Duodenal mucosa (tissue), 2 donors: ENCODE measurements around the gene SMIM8.
"Not testable (repeated sequence)": the region's sequence is repeated elsewhere in the genome, so short reads cannot be mapped to it uniquely, and the experiment has no call there.

Source experiments
- H3K27ac ChIP-seq: one replicate; pipeline ENCODE4 v1.7.0; 2013; ENCODE audit warnings: low read depth, low read length
- H3K27me3 ChIP-seq, 2 donors: one replicate each; pipeline ENCODE4 v1.7.0; 2013; ENCODE audit warnings: low read length in 2 of 2, control low read depth in 1 of 2; ENCODE audit not compliant: insufficient read depth in 2 of 2, control insufficient read depth in 1 of 2
- H3K36me3 ChIP-seq, 2 donors: one replicate each; pipeline ENCODE4 v1.7.0; 2013; ENCODE audit warnings: low read length in 2 of 2, control low read depth in 1 of 2; ENCODE audit not compliant: insufficient read depth in 2 of 2, control insufficient read depth in 1 of 2
- H3K4me1 ChIP-seq, 2 donors: one replicate each; pipeline ENCODE4 v1.7.0; 2013; ENCODE audit warnings: low read length in 2 of 2, control low read depth in 1 of 2; ENCODE audit not compliant: insufficient read depth in 2 of 2, control insufficient read depth in 1 of 2
- H3K4me3 ChIP-seq, 2 donors: one replicate each; pipeline ENCODE4 v1.7.0; 2013; ENCODE audit warnings: low read length in 2 of 2, low read depth in 1 of 2
- H3K9ac ChIP-seq, 2 donors: one replicate each; pipeline ENCODE4 v1.7.0; 2013; ENCODE audit warnings: low read length in 2 of 2, low read depth in 1 of 2
- H3K9me3 ChIP-seq, 2 donors: one replicate each; pipeline ENCODE4 v1.7.0; 2013; ENCODE audit warnings: low read length in 2 of 2, control low read depth in 1 of 2; ENCODE audit not compliant: control insufficient read depth in 1 of 2

The SMIM8 gene

DNA sequence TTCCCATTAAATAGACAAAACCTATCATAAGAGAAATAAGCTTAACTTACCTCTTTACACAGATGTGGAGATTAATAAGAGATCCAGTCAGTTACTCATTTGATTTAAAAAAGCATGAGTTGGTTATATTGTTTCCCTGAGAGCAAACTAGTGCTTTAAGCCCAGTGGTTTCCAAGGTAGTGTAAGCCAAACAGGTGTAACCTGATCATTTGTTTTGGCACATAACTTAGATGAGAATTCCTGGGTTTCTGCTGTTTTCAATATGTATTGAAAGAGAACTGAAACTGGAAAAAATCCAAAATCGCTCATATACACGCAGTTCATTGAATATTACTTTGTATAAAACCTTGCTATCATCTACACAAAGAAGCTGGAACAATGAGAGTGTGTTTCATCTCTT, 30.5 kb upstream of the SMIM8 start:
- Histone ChIP-seq H3K36me3 (no peaks in the 10 kb centered on the region), H3K9me3 (no peaks in the 10 kb centered on the region), H3K27ac (no peak overlapping the region), H3K27me3 (peaks cover 0 to 9% of the 10 kb centered on the region in 2 donors), H3K9ac (no peak overlapping the region), H3K4me1 (no peaks in the 10 kb centered on the region), H3K4me3 (no peak overlapping the region)

DNA sequence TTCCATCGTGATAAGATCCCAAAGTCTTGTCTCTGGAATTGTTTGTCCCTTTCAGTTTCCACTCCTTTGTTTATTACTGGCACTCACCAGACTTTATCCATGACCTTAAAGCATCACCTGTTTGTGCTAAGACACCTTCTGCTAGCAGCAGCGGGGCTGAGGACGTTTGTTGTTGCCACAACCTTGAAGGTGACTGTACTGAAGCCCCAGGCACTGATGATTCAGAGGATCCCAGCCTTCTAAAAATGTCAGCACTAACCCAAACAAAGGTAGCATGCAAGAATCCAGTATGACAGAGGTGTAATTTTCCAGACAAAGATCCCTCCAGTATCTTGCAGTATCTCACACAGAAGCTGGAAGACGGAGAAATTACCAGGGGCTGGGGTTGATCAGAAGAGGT, 28.9 kb upstream of the SMIM8 start:
- no peak overlapping the region for H3K9ac ChIP-seq
- H3K27ac ChIP-seq, result no peak overlapping the region
- H3K9me3 ChIP-seq, result no peaks in the 10 kb centered on the region
- H3K27me3 ChIP-seq, result peaks cover 0 to 9% of the 10 kb centered on the region in 2 donors
- no peaks in the 10 kb centered on the region for H3K36me3 ChIP-seq
- H3K4me3 ChIP-seq, result no peak overlapping the region
- H3K4me1 ChIP-seq, result no peaks in the 10 kb centered on the region

DNA sequence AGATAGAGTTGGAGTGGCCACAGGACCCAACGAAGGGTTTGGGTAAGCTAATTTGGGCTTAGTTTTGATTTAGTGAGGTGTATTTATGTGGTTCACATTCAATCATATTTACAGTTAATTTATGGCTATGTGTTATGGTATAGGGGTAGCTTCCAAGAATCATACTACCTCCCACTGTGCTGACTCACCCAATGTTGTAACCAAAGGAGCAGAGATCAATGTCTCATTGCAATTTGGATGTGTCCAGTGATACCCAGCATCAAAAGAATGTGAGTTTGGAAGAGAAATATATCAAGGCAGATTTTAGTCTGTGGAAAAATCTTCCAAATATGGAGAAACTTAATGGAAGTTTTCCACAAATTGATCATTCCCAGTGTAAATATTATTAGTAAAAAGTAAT, 25.3 kb upstream of the SMIM8 start:
- Histone ChIP-seq H3K9ac (no peak overlapping the region), H3K9me3 (no peaks in the 10 kb centered on the region), H3K27me3 (peaks cover 0 to 9% of the 10 kb centered on the region in 2 donors), H3K27ac (no peak overlapping the region), H3K36me3 (no peaks in the 10 kb centered on the region), H3K4me3 (no peak overlapping the region), H3K4me1 (no peaks in the 10 kb centered on the region)

DNA sequence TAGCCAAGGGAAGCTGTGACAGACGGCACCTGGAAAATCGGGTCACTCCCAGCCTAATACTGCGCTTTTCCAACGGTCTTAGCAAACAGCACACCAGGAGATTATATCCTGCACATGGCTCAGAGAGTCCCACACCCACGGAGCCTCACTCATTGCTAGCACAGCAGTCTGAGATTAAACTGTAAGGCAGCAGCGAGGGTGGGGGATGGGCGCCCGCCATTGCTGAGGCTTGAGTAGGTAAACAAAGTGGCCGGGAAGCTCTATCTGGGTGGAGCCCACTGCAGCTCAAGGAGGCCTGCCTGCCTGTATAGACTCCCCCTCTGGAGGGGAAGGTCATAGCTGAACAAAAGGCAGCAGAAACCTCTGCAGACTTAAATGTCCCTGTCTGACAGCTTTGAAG, 21.1 kb upstream of the SMIM8 start:
- not testable (repeated sequence) for H3K4me3 ChIP-seq, H3K36me3 ChIP-seq, H3K9ac ChIP-seq, H3K27ac ChIP-seq, H3K4me1 ChIP-seq, H3K27me3 ChIP-seq, H3K9me3 ChIP-seq

DNA sequence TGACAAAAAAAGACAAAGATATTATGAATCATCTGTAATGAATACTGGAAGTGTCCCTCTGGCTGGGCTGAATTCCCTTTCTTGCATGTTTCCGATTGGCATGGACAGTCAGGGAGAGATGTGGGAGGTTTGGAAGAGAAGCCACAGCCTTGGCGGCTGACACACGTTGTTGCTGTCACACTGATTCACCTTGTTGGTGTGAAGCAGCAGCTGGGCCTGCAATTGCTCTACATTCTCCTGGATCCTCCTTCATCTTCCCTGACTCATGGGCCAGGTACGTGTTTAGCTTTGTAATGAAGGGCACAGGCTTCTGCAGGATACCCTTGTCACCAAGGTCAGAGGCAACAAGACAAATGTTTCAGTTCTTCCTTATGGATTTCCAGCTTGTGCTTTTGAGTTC, 13.4 kb upstream of the SMIM8 start:
- no peaks in the 10 kb centered on the region for H3K9me3 ChIP-seq
- H3K9ac ChIP-seq, result no peak overlapping the region
- H3K36me3 ChIP-seq, result no peaks in the 10 kb centered on the region
- H3K4me1 ChIP-seq, result no peaks in the 10 kb centered on the region
- no peak overlapping the region for H3K4me3 ChIP-seq
- H3K27me3 ChIP-seq, result no peaks in the 10 kb centered on the region
- H3K27ac ChIP-seq, result no peak overlapping the region

DNA sequence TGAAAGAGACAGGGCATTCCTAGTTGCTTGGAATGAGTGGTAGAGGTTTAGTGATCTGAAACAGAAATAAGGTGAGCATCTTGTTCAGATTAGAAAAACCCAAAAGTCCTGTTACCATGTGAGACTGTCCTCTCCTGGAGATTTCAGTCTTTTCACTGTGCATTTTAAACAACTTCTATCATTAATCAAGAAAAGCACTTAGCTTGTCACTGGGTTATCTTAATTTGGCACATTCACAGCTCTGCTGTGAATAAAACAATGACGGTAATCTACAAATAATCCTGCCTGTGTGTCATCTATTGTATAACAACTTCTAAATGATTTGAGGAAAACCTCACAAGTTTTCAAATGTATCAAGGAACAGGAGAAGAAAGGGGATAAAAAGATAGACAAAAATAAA, 9.5 kb upstream of the SMIM8 start:
- no peak overlapping the region for H3K27ac ChIP-seq
- no peaks in the 10 kb centered on the region for H3K9me3 ChIP-seq
- H3K27me3 ChIP-seq, result no peaks in the 10 kb centered on the region
- no peaks in the 10 kb centered on the region for H3K4me1 ChIP-seq
- no peak overlapping the region for H3K9ac ChIP-seq
- no peak overlapping the region for H3K4me3 ChIP-seq
- no peaks in the 10 kb centered on the region for H3K36me3 ChIP-seq

DNA sequence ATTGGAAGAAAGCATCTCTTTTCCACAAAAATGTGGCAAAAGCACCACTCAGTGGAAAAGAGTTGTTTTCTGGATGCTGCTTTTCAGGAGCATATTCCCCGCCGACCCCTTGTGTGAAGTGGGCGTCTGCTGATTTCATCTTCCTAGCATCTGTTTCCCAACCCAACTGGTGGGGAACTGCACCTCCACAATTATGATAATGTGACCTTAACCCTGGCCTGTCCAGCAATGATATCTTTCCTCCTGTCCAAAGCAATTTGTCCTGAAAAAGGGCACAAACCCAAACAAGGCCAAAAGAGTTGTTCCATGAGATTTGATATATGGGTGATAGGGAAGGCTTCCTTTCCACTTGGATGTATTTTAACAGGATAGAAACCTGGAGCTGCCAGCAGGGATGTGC, 7.3 kb upstream of the SMIM8 start:
- H3K9ac ChIP-seq, result no peak overlapping the region
- no peaks in the 10 kb centered on the region for H3K27me3 ChIP-seq
- no peak overlapping the region for H3K4me3 ChIP-seq
- no peak overlapping the region for H3K27ac ChIP-seq
- no peaks in the 10 kb centered on the region for H3K4me1 ChIP-seq
- H3K36me3 ChIP-seq, result no peaks in the 10 kb centered on the region
- H3K9me3 ChIP-seq, result no peaks in the 10 kb centered on the region

DNA sequence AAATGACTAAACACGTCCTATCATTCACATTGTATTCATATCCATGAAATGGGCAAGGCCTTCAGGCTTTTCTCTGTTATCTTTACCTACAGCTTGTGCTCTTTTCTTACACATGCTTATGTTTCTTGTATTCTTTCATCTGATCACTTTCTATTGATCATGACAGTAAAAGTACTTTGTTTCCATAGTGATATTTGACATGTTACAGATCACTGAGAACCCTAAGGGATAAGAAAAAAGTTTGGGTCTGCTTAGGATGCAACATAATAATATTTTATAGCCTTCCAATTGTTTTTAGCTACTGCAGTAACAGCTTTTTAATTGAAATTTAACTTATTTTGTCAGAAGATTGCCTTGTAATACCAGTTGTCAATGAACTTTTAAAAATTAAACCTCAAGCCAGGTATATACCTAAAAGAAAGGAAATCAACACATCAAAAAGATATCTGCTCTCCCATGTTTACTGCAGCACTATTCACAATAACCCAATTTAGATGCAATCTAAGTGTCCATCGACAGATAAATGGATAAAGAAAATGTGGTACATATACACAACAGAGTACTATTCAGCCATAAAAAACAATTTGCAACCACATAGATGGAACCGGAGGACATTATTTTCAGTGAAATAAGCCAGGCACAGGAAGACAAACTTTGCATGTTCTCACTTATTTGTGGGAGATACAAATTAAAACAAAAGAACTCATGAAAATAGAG, 3.0 kb upstream of the SMIM8 start:
- Histone ChIP-seq H3K4me1 (peaks cover 5 to 6% of the 10 kb centered on the region in 2 donors), H3K9ac (no peak overlapping the region), H3K9me3 (no peaks in the 10 kb centered on the region), H3K27ac (no peak overlapping the region), H3K4me3 (no peak overlapping the region), H3K36me3 (no peaks in the 10 kb centered on the region), H3K27me3 (no peaks in the 10 kb centered on the region)

DNA sequence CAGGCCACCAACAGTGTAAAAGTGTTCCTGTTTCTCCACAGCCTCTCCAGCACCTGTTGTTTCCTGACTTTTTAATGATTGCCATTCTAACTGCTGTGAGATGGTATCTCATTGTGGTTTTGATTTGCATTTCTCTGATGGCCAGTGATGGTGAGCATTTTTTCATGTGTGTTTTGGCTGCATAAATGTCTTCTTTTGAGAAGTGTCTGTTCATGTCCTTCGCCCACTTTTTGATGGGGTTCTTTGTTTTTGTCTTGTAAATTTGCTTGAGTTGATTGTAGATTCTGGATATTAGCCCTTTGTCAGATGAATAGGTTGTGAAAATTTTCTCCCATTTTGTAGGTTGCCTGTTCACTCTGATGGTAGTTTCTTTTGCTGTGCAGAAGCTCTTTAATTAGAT, 1.5 kb downstream of the SMIM8 start:
- H3K36me3 ChIP-seq, H3K4me3 ChIP-seq, H3K27me3 ChIP-seq, H3K4me1 ChIP-seq, H3K9me3 ChIP-seq, H3K9ac ChIP-seq, H3K27ac ChIP-seq: not testable (repeated sequence)

DNA sequence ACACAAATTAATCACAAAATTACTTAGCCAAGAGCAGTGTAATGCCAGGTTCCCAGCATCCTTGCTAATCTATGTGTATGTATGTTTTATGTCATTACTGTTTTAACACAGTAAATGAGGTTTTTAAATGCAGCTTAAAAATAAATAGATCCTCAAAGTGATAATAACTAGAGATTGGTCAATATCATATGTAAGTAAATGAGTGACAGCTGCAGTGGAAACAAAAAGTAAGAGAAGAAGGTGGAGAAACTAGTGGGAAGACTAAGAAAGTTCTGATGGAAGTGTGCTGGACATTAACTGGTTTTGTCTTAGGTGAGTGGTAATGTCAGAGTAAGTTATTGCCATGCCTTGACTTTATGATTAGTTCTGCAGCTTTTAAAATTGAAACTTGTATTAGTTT, 8.6 kb downstream of the SMIM8 start:
- Histone ChIP-seq H3K4me3 (no peak overlapping the region), H3K4me1 (no peaks in the 10 kb centered on the region), H3K9ac (no peak overlapping the region), H3K27ac (no peak overlapping the region), H3K9me3 (no peaks in the 10 kb centered on the region), H3K36me3 (no peaks in the 10 kb centered on the region), H3K27me3 (no peaks in the 10 kb centered on the region)

DNA sequence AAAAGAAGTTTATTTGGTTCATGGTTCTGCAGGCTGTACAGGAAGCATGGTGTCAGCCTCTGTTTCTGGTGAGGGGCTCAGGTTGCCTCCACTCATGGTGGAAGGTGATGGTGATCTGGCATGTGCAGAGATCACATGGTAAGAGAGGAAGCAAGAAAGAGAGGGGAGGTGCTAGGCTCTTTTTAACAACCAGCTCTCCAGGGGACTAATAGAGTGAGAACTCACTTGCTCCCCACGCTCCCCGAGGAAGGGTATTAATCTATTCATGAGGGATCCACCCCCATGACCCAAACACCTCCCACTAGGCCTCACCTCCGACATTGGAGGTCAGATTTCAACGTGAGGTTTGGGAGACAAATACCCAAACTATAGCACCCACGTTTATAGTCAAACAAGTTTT, 10.6 kb downstream of the SMIM8 start:
- Histone ChIP-seq H3K4me3 (no peak overlapping the region), H3K9ac (no peak overlapping the region), H3K9me3 (no peaks in the 10 kb centered on the region), H3K27ac (no peak overlapping the region), H3K27me3 (no peaks in the 10 kb centered on the region), H3K36me3 (no peaks in the 10 kb centered on the region), H3K4me1 (no peaks in the 10 kb centered on the region)
